Nephron (organoid): ENCODE measurements around the gene SHH.

ENCODE experiments used
- H3K27ac Mint-ChIP-seq, 3 experiments: 2 replicates each; pipeline ENCODE4 v1.8.0; 2020; ENCODE audit warnings: mixed read lengths in 3 of 3, mild to moderate bottlenecking in 2 of 3, moderate library complexity in 1 of 3
- H3K27me3 Mint-ChIP-seq: 2 replicates; pipeline ENCODE4 v1.8.0; 2021; ENCODE audit warnings: low read depth, mild to moderate bottlenecking, moderate library complexity, mixed read lengths
- H3K36me3 Mint-ChIP-seq: 2 replicates; pipeline ENCODE4 v1.8.0; 2020; ENCODE audit warnings: low read depth, mixed read lengths
- H3K4me1 Mint-ChIP-seq: 2 replicates; pipeline ENCODE4 v1.8.0; 2020; ENCODE audit warnings: mixed read lengths
- H3K4me3 Mint-ChIP-seq, 3 experiments: 2 replicates each; pipeline ENCODE4 v1.8.0; 2020; ENCODE audit warnings: mild to moderate bottlenecking in 3 of 3, mixed read lengths in 3 of 3, moderate library complexity in 2 of 3
- H3K9me3 Mint-ChIP-seq: 2 replicates; pipeline ENCODE4 v1.8.0; 2020; ENCODE audit warnings: mixed read lengths
- TF ChIP-seq, protein P1 (sequence below), 3 experiments: fragments of 200-600 bp; sonication (generic); IDR thresholded peaks; one replicate each; pipeline ENCODE4 v1.5.0; 2021; ENCODE audit warnings: antibody characterized with exemption in 3 of 3; ENCODE audit not compliant: unreplicated experiment in 3 of 3

The SHH gene

DNA sequence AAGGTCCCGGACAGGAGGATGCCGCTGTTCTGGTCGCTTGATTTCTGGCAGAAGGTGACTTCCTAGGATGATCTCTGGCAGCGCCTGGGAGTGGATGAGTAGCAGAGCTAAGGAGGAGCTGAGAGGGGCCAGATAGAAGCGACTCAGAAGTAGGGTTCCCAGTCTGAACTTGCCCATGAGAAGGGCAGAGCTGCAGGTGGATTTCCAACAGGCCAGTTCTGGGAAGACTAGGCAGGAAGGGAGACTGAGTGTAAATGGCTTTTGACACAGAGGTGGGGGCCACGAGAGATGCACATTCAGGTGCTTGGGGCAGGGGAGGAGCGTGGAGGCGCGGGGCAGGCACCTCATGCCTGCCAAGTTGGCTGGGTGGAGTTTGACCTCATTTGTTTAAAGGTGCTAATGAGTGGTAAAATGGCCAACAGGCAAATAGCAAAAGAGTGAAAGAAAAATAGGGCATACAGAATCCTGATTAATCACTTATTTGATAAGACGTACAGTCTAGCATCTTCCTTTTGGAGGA, 58.8 kb downstream of the SHH start:
- Mint-ChIP-seq H3K4me3 (no peak overlapping the region), H3K27me3 (no peaks in the 10 kb centered on the region), H3K36me3 (peaks cover 53% of the 10 kb centered on the region), H3K9me3 (no peaks in the 10 kb centered on the region), H3K4me1 (peaks cover 18% of the 10 kb centered on the region), H3K27ac (no peak overlapping the region)
- TF ChIP-seq, protein P1, sequence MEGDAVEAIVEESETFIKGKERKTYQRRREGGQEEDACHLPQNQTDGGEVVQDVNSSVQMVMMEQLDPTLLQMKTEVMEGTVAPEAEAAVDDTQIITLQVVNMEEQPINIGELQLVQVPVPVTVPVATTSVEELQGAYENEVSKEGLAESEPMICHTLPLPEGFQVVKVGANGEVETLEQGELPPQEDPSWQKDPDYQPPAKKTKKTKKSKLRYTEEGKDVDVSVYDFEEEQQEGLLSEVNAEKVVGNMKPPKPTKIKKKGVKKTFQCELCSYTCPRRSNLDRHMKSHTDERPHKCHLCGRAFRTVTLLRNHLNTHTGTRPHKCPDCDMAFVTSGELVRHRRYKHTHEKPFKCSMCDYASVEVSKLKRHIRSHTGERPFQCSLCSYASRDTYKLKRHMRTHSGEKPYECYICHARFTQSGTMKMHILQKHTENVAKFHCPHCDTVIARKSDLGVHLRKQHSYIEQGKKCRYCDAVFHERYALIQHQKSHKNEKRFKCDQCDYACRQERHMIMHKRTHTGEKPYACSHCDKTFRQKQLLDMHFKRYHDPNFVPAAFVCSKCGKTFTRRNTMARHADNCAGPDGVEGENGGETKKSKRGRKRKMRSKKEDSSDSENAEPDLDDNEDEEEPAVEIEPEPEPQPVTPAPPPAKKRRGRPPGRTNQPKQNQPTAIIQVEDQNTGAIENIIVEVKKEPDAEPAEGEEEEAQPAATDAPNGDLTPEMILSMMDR (IDR thresholded peaks at IDR 0.05; ENCODE audit: unreplicated experiment in 3 of 3) = no peak

DNA sequence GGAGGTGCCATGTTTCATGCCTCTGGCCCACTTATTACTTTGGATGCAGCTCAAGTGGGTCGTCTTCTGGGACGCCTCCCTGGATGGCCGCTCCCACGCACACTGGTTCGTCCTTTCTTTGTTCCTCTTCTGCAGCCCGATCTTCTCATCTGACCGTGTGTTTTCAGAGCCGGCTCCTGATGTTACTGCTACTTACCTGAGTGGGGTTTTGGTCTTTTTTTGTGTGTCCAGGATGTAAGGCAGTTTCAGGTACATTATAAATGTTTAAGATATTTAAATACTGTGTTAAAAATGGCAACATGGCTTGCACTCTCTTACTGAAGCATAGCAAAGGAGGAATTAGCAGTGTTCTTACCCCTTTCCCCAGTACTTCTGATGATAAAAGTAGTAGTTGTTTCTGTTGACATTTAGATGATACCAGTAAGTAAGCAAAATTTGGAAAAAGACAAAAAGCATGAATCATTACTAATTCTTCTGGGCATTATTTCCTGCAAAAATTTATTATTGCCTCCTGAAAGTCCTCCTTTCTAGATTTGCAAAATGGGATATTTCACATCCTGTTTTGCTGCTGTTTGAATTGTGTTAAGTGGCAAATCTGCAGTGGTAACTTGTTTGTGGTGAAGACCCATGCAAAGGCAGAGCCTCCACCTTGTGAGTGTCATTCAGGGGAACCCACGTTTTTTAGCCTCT, 59.4 kb downstream of the SHH start:
- TF ChIP-seq, protein P1 (IDR thresholded peaks at IDR 0.05; ENCODE audit: unreplicated experiment in 3 of 3) = no peak
- Mint-ChIP-seq H3K27me3 (no peaks in the 10 kb centered on the region), H3K4me1 (peaks cover 18% of the 10 kb centered on the region), H3K4me3 (no peak overlapping the region), H3K9me3 (no peaks in the 10 kb centered on the region), H3K27ac (no peak overlapping the region), H3K36me3 (peaks cover 47% of the 10 kb centered on the region)

DNA sequence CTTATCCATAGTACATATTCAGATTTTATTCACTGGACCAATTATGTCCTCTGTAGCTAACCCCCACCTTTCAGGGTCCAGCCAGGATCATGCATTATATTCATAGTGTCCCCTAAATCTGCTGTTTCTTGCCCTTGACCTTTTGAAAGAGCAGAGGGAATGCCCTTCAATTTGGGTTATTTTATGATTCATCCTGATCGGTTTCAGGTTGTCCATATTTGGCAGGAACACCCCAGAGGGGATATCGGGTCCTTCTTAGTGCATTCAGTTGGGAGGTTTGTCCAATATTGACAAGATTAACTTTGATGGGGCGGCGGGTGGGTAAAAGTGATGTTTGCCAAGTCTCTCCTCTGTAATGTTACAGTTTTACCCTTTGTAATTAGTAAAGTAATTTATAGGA, 60.9 kb downstream of the SHH start:
- Mint-ChIP-seq H3K9me3 (no peaks in the 10 kb centered on the region), H3K4me3 (no peak overlapping the region), H3K27me3 (no peaks in the 10 kb centered on the region), H3K4me1 (peaks cover 18% of the 10 kb centered on the region), H3K27ac (no peak overlapping the region), H3K36me3 (peaks cover 43% of the 10 kb centered on the region)
- TF ChIP-seq, protein P1 (IDR thresholded peaks at IDR 0.05; ENCODE audit: unreplicated experiment in 3 of 3) = no peak

DNA sequence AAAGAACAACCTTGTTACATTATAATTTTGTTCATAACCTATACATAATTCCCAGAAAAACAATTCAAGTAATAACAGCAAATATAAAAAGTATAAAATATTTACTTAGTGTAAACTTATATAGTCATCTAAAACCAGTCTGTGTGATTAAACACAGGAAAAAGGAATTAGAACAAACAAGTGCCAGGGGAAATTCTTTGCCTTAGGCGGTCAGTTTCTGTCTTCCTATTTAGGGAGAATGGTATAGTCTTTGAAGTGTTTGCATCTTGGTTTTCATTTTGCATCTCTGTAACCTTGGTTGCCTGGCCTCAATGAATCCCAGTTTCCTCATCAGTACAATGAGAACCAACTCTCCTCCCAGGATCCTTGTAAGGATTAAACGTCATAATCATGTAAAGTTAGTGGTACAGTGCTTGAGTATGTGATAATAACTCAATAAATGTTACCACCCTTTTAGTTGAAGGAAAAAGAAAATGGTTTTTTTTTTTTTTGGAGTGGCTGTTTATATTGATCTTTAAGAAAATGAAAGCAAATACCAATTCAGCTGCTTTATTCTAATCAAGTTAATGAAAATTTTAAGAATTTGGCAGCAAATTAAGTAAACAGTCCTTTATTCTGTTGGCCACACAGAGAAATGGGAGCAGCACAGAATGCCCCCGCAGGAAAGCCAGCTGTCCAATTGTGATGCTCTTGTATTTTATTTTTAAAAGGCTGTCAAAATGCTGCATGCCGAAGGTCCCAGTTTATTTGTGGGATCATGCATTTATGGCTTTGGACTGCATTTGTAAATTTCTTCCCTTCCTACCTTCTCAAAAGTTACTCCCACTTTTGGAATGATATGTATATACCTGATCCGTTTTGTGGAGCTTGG, 61.8 kb downstream of the SHH start:
- Mint-ChIP-seq H3K4me1 (peaks cover 18% of the 10 kb centered on the region), H3K27ac (no peak overlapping the region), H3K36me3 (peaks cover 47% of the 10 kb centered on the region), H3K4me3 (no peak overlapping the region), H3K27me3 (no peaks in the 10 kb centered on the region), H3K9me3 (no peaks in the 10 kb centered on the region)
- TF ChIP-seq, protein P1 (IDR thresholded peaks at IDR 0.05; ENCODE audit: unreplicated experiment in 3 of 3) = no peak
